ENCODE measurements around the gene MTA1. TPM values are rescaled to one million over a fixed set of nuclear protein-coding genes. Genes with fewer than 3 reads are reported as not detected.

Gene MTA1
- total RNA-seq, 1 donor from 2014 or later, result 119 TPM

DNA sequence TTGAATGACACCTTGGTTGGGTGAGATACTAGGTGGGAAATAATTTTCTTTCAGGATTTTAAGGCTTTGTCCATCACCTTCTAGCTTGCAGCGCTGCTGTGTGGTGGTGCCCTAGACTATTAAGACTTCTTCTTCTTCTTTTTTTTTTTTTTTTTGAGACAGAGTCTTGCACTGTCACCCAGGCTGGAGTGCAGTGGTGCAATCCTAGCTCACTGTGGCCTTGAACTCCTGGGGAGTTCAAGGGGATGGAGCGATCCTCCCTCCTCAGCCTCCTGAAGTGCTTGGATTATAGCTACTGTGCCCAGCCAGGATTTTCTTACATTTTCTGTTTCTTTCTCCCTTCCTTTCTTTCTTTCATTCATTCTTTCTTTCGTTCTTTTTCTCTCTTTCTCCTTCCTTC is 10.3 kb upstream of the MTA1 start:
- ChIA-PET POLR2A (interaction anchor here (0.7 to 1.4 kb wide), 2 partner anchors 10 to 119 kb away, joined by 3 read pairs; no protein-coding TSS in a partner anchor), CTCF (interaction anchor here (0.7 kb wide), 1 partner anchor 19 kb away, joined by 5 read pairs; no protein-coding TSS in a partner anchor)
- peaks cover 22% of the 10 kb centered on the region for H3K4me1 Mint-ChIP-seq
- H3K9me3 Mint-ChIP-seq, result no peaks in the 10 kb centered on the region
- no peak overlapping the region for H3K27ac Mint-ChIP-seq
- ATAC-seq (ENCODE audit: low read depth), result no peak
- H3K4me3 Mint-ChIP-seq, result no peak overlapping the region
- no peak for TF ChIP-seq CTCF (IDR thresholded peaks at IDR 0.05)
- intact Hi-C loops (cut with micrococcal nuclease), result no loop called here
- peaks cover 12% of the 10 kb centered on the region for H3K27me3 Mint-ChIP-seq
- DNase-seq, result no peak
- no peaks in the 10 kb centered on the region for H3K36me3 Mint-ChIP-seq (ENCODE audit: low read depth)

- Mint-ChIP-seq H3K27ac (no peak overlapping the region), H3K4me3 (no peak overlapping the region), H3K36me3 (ENCODE audit: low read depth) (no peaks in the 10 kb centered on the region), H3K27me3 (peaks cover 12% of the 10 kb centered on the region), H3K4me1 (peaks cover 15% of the 10 kb centered on the region), H3K9me3 (no peaks in the 10 kb centered on the region)
- no peak for DNase-seq
- no peak for TF ChIP-seq CTCF (IDR thresholded peaks at IDR 0.05)
- ChIA-PET POLR2A (interaction anchor here (0.7 to 1.2 kb wide), 2 partner anchors 12 to 20 kb away, joined by 3 to 4 read pairs; partner anchors contain the start of gene TEX22), CTCF (no interaction called here)
- no peak for ATAC-seq (ENCODE audit: low read depth)
- intact Hi-C loops (cut with micrococcal nuclease), result no loop called here
Measured at GRCh38 chr14:105410642-105411016, 9.0 kb upstream of the MTA1 start.

DNA sequence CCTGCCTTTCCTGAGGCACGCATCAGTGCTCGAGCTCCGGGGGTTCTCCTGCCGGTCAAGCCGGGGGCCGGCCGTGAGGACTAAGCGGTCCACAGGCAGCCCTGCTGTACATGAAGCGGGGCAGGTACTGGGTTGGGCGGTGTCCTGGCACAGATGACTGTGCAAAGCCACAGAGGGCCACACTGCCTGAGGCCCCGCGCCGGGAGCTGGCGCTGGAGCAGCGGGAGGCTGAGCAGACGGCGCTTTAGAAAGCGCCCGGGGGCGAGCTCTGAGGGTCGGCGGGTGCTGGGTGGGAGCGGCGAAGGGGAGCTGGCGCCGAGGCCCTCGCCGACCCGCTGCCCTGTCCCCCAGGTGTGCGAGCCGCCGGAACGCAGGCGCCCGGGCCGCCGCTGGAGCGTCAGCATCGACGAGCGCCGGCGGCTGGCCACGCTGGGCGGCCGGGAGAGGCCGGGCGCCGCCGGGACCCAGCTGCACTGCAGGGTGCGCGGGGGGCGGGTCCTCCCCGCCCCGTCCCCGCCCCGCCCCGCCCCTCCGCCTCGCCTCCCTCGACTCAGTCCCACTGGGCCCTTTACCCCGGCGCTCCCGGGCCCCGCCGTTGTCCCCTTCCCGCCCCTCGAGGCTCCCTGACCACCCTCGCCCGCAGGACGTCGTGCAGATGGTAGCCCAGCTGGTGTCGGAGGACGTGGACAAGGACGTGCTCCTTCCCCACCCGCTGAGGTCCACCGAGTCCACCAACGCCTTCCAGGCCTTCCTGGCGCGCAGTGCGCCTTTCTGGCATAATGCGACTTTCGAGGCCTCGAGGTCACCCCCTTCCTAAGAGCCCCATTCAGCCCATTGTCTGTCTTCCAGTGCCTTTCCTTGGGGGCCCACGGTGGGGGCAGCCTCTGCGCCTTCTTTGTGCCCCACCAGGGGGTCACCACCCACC is 8.3 kb upstream of the MTA1 start:
- ChIA-PET POLR2A (interaction anchor here (0.7 to 1.2 kb wide), 2 partner anchors 13 to 20 kb away, joined by 3 to 4 read pairs; partner anchors contain the start of gene TEX22), CTCF (no interaction called here)
- H3K27me3 Mint-ChIP-seq, result peaks cover 12% of the 10 kb centered on the region
- DNase-seq (peak; percentile 41), ATAC-seq (ENCODE audit: low read depth) (peak; percentile 53)
- H3K27ac Mint-ChIP-seq, result no peak overlapping the region
- H3K4me3 Mint-ChIP-seq, result peak overlapping the region; percentile 46
- no peaks in the 10 kb centered on the region for H3K36me3 Mint-ChIP-seq (ENCODE audit: low read depth)
- no peaks in the 10 kb centered on the region for H3K9me3 Mint-ChIP-seq
- intact Hi-C loops (cut with micrococcal nuclease), result no loop called here
- no peak for TF ChIP-seq CTCF (IDR thresholded peaks at IDR 0.05)
- H3K4me1 Mint-ChIP-seq, result peaks cover 15% of the 10 kb centered on the region

DNA sequence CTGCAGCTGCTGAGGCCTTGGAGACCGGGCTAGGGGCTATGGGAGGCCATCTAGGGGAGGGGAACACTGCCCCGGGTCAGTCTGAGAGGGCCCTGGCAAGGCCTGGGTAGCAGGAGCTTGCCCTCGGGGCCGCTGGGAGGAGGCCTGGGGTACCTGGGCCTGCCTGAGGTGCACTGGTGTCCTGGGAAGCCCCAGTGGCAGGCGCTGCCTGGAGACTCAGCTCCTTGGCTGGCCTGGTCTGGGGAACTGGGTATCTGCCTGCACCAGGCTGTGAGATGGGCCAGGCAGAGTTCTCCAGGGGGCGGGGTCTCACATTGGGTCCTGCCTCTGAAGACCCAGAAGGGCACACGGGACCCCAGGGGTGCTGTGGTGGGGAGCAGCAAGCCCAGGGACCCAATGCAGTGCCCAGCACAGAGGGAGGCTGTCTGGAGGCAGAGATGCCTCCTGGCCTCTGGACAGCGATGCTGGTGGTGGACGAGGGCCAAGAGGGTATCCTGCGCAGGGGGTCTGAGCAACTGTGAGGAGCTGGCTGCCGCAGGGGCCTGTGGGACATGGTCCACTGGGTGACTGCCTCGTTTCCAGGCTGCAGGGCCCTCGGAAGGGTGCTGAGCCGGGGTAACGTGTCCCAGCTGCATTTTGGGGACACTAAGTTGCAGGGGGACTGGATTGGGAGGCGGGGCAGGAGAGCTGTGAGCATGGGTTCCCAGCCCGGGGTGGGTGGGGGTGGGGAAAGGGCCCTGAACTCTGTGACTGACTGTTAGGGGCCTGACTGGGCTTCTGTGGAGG is 7.4 kb upstream of the MTA1 start:
- intact Hi-C loops (cut with micrococcal nuclease), result no loop called here
- POLR2A ChIA-PET, result no interaction called here
- Mint-ChIP-seq H3K4me3 (no peak overlapping the region), H3K27ac (no peak overlapping the region), H3K4me1 (peaks cover 15% of the 10 kb centered on the region), H3K9me3 (no peaks in the 10 kb centered on the region), H3K36me3 (ENCODE audit: low read depth) (no peaks in the 10 kb centered on the region), H3K27me3 (peaks cover 12% of the 10 kb centered on the region)
- DNase-seq (no peak), ATAC-seq (ENCODE audit: low read depth) (no peak)
- CTCF ChIA-PET, result no interaction called here
- no peak for TF ChIP-seq CTCF (IDR thresholded peaks at IDR 0.05)
